Activated gamma-delta T cell (primary cell): ENCODE data around the gene DUSP5.
A peak's percentile ranks its signal among the peaks of the same experiment; 100 is the strongest.

Experiments used
- DNase-seq: peaks from one replicate; lab custom pipeline; 2025; lab: John Stamatoyannopoulos, UW

The DUSP5 gene

GRCh38 chr10:110481919-110482318 lies 15.8 kb upstream of the DUSP5 start:
- DNase-seq: no peak

GRCh38 chr10:110483633-110484032 lies 14.1 kb upstream of the DUSP5 start:
- DNase-seq: no peak

GRCh38 chr10:110485541-110485940 lies 12.2 kb upstream of the DUSP5 start:
- no peak for DNase-seq

GRCh38 chr10:110486680-110487410 lies 10.9 kb upstream of the DUSP5 start:
- DNase-seq: no peak

- no peak for DNase-seq
Observed at GRCh38 chr10:110487411-110488331, 10.0 kb upstream of the DUSP5 start.

- no peak for DNase-seq
Observed at GRCh38 chr10:110488332-110488681, 9.4 kb upstream of the DUSP5 start.

GRCh38 chr10:110488940-110489339 lies 8.8 kb upstream of the DUSP5 start:
- DNase-seq: no peak

GRCh38 chr10:110490640-110491039 lies 7.1 kb upstream of the DUSP5 start:
- DNase-seq: no peak

- DNase-seq: no peak
Observed at GRCh38 chr10:110491346-110491745, 6.4 kb upstream of the DUSP5 start.

GRCh38 chr10:110492069-110492822 lies 5.5 kb upstream of the DUSP5 start:
- no peak for DNase-seq

- no peak for DNase-seq
Observed at GRCh38 chr10:110493832-110494426, 3.8 kb upstream of the DUSP5 start.

GRCh38 chr10:110494532-110494931 lies 3.2 kb upstream of the DUSP5 start:
- DNase-seq: no peak

GRCh38 chr10:110495731-110496552 lies 1.8 kb upstream of the DUSP5 start:
- DNase-seq: peak; percentile 17

- no peak for DNase-seq
Observed at GRCh38 chr10:110496553-110497437, 912 bp upstream of the DUSP5 start.

GRCh38 chr10:110498087-110498981 lies 627 bp downstream of the DUSP5 start:
- peak; percentile 58 for DNase-seq

GRCh38 chr10:110498982-110499795 lies 1.5 kb downstream of the DUSP5 start:
- peak; percentile 13 for DNase-seq

GRCh38 chr10:110499796-110500514 lies 2.2 kb downstream of the DUSP5 start:
- no peak for DNase-seq

- no peak for DNase-seq
Observed at GRCh38 chr10:110500515-110500905, 2.8 kb downstream of the DUSP5 start.
